CD4-positive, alpha-beta T cell treated with Interleukin-21 for 1 hour (primary cell): Measurements from ENCODE around the gene IGLON5.

Source experiments
- DNase-seq: peaks from one replicate; pipeline ENCODE4 v3.0.0-alpha.2; 2020

Gene IGLON5

DNA sequence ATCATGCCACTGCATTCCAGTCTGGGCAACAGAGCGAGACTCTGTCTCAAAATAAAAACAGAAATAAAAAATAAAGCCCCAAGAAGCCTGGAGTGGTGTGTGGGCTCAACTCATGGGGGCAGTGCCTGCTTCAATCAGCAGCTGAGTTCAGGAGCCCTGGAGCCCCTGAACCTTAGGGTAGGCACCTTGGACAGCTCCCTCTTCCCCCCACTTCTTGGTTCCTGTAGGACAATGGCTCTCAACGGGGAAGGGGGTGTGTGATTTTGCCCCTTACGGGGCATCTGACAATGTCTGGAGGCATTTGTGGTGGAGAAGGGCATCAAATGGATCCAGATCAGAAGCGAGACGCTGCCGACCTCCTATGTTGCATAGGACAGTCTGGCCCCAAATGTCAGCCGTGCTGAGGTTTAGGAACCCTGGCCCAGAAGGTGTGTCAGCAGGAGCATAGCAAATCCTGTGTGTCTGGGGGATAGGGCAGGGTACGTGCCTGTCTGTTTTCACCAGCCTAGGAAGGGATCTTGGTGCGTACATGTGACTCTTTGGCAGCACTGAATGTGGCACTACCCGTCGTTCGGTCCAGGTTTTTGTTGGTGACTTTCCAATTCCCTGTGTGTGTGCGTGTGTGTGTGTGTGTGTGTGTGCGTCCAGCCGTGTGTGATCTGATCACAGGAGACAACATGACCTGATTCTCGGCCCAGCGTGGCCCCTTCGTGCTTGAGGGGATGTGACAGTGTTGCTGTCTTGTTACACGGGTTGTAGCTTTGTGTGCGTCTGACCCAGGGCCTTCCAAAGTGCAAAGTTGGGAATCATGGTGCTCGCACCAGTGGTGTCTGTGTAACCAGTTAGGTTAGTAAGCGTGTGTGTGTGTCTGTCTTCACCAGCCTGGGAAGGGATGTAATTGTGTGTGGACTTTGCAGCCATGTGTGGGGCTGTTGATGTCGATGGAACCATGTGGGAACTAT is 7.5 kb downstream of the IGLON5 start:
- no peak for DNase-seq

- DNase-seq, result no peak
Measured at GRCh38 chr19:51319649-51320279, 8.3 kb downstream of the IGLON5 start.

- DNase-seq, result no peak
Measured at GRCh38 chr19:51320280-51320657, 8.8 kb downstream of the IGLON5 start.

GRCh38 chr19:51321799-51322198 is 10.4 kb downstream of the IGLON5 start:
- no peak for DNase-seq

- no peak for DNase-seq
Measured at GRCh38 chr19:51323481-51324166, 12.2 kb downstream of the IGLON5 start.

GRCh38 chr19:51324167-51324481 is 12.7 kb downstream of the IGLON5 start:
- no peak for DNase-seq

- no peak for DNase-seq
Measured at GRCh38 chr19:51325161-51325976, 13.9 kb downstream of the IGLON5 start.

- DNase-seq, result no peak
Measured at GRCh38 chr19:51326216-51327065, 15.0 kb downstream of the IGLON5 start.

DNA sequence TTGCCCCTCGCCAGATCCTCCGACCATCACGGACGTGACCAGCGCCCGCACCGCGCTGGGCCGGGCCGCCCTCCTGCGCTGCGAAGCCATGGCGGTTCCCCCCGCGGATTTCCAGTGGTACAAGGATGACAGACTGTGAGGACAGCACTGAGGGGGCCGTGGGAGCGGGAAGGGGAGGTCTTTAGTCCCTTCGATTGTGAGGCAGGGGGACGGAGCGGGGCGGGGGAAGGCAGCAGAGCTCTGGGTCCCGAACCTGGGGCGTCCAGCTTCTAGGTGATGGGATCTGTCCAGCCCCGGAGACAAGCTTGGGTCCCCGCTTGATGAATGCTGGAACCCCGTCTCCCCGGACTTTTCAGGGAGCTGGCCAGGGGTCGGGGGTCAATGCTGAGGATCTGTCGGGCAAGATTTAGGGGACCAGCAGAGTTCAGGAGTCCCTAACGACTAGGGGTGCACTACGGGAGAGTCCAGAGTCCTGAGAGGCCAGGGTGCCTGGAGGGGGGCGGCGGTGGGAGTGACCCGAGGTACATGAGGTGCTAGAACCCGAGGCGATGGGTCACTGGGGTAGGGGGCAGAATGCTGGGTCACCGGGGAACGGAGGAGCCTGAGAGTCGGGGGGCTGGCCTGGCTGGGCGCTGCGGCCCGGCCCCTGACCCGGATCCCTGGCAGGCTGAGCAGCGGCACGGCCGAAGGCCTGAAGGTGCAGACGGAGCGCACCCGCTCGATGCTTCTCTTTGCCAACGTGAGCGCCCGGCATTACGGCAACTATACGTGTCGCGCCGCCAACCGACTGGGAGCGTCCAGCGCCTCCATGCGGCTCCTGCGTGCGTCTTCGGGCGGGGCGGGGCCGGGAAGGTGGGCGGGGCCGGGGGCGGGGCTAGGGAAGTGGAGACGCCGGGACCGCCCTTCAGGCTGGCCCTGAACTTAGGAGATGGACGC is 15.9 kb downstream of the IGLON5 start:
- peak; percentile 47 for DNase-seq

GRCh38 chr19:51329411-51329810 is 18.0 kb downstream of the IGLON5 start:
- no peak for DNase-seq

GRCh38 chr19:51330366-51330765 is 18.9 kb downstream of the IGLON5 start:
- DNase-seq, result no peak

DNA sequence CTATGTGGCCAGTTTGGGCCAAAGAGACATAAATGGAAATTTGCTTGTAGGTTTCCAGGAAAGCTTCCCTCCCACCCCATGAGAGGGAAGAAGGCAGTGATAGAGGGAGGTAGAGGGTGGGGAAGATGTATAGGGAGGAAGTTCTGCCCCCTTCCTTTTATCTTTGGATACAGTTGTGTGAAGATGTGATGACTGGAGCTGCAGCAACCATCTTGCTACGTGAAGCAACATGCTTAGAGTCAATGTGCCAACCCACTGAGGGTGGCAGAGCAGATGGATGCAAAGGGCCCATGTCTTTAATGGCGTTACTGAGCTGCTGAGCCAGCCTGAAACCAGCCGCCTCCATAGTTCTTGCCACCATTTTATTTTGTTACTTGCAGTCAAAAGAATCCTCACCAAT is 19.7 kb downstream of the IGLON5 start:
- no peak for DNase-seq

DNA sequence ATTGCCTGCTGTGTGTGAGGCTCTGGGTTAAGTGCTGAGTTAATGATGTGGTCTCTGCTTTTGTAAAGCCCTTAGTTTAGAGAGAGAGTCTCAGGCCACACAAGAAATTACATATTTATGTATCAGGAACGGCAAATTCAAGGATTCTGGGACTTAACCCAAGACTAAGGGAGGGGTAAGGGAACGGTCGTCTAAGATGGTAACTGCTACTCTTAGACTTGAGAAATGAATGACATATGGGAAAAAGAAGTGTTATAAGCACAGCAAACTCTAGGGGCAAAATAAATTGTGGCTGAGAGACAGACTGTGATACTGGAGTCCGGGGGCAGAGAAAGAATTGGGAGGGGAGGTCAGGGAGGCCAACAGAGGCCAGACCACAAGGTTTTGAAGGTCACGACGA is 20.3 kb downstream of the IGLON5 start:
- DNase-seq, result no peak

GRCh38 chr19:51333836-51334460 is 22.5 kb downstream of the IGLON5 start:
- no peak for DNase-seq

GRCh38 chr19:51337141-51337860 is 25.9 kb downstream of the IGLON5 start:
- DNase-seq, result no peak

GRCh38 chr19:51337861-51338562 is 26.6 kb downstream of the IGLON5 start:
- DNase-seq, result no peak

- DNase-seq, result peak; percentile 84
Measured at GRCh38 chr19:51338563-51339312, 27.3 kb downstream of the IGLON5 start.

DNA sequence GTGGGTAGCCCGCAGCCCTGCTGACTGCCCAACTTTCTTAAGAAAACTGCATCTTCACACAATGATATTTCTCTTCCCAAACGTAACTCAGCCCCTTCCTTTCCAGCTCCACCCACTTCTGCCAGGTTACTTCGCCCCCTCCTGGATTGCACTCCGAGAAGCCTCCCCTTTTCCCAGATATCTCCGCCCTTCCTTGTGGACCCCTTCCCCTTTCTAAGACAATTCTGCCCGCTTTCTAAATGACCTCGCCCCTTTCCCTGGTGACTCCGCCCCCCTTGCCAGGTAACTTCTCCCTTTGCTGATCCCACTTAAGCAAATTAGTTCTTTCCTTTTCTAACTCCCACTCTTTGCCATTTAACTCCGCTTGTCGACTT is 27.9 kb downstream of the IGLON5 start:
- DNase-seq, result no peak
